Caco-2 (cell line): ENCODE results near the gene CD40LG. TPM values are rescaled to one million over a fixed set of nuclear protein-coding genes. Genes with fewer than 3 reads are reported as not detected.

ENCODE experiments used
- BruUV-seq: library from RNA; stranded (reverse); fragments of 400-500 nt; replicated peaks from 2 replicates; lab custom pipeline; 2021; lab: Mats Ljungman, UMichigan
- CTCF ChIA-PET: fragments of 300-600 bp; sonication (Branson Sonifier 250); formaldehyde crosslinking; loops from one replicate; lab custom pipeline; 2022; ENCODE audit warnings: antibody characterized with exemption; lab: Charles Lee
- POLR2A ChIA-PET: fragments of 300-600 bp; sonication (Branson Sonifier 250); formaldehyde crosslinking; loops from one replicate; lab custom pipeline; 2022; ENCODE audit warnings: antibody characterized with exemption; lab: Charles Lee
- DNase-seq, 2 experiments: peaks; one replicate each; pipeline versions ENCODE4 v3.0.0 to v3.0.0-alpha.2; 2020 to 2022
- H3K27me3 ChIP-seq: replicated peaks from 2 replicates; pipeline ENCODE4 v1.6.0; 2011; ENCODE audit warnings: low read length; ENCODE audit not compliant: control insufficient read depth, insufficient read depth
- H3K36me3 ChIP-seq: 2 replicates; pipeline ENCODE4 v1.5.1; 2011; ENCODE audit warnings: low read length; ENCODE audit not compliant: control insufficient read depth, insufficient read depth
- H3K4me1 ChIP-seq: fragments of 250-450 bp; sonication (Bioruptor Pico); 2 replicates; pipeline ENCODE4 v1.5.1; 2020; ENCODE audit warnings: mild to moderate bottlenecking
- H3K4me3 ChIP-seq: 2 replicates; pipeline ENCODE4 v1.5.1; 2011; ENCODE audit warnings: low read depth, mild to moderate bottlenecking, control low read depth, low read length
- H3K9me3 ChIP-seq: fragments of 250-450 bp; sonication (Bioruptor Pico); 2 replicates; pipeline ENCODE4 v1.5.1; 2020; ENCODE audit warnings: mild to moderate bottlenecking, moderate library complexity
- H3K27ac Mint-ChIP-seq: one replicate; pipeline ENCODE4 v1.8.0; 2022; ENCODE audit warnings: mixed read lengths; ENCODE audit not compliant: unreplicated experiment
- H3K27me3 Mint-ChIP-seq: one replicate; pipeline ENCODE4 v1.8.0; 2022; ENCODE audit warnings: mixed read lengths; ENCODE audit not compliant: insufficient read depth, unreplicated experiment
- H3K36me3 Mint-ChIP-seq: one replicate; pipeline ENCODE4 v1.8.0; 2022; ENCODE audit warnings: mild to moderate bottlenecking, mixed read lengths; ENCODE audit not compliant: insufficient read depth, unreplicated experiment
- H3K4me1 Mint-ChIP-seq: one replicate; pipeline ENCODE4 v1.8.0; 2022; ENCODE audit warnings: low read depth, mixed read lengths; ENCODE audit not compliant: unreplicated experiment
- H3K4me3 Mint-ChIP-seq: one replicate; pipeline ENCODE4 v1.8.0; 2022; ENCODE audit warnings: mild to moderate bottlenecking, moderate library complexity, mixed read lengths; ENCODE audit not compliant: unreplicated experiment
- H3K9me3 Mint-ChIP-seq: one replicate; pipeline ENCODE4 v1.8.0; 2022; ENCODE audit warnings: mixed read lengths; ENCODE audit not compliant: unreplicated experiment
- CTCF ChIP-seq, 2 experiments: fragments of 200-600 bp in 1 of 2; IDR thresholded peaks; 1 replicate in 1 of 2; 2 replicates in 1 of 2; pipeline versions ENCODE4 v1.5.1 to v1.8.0; 2011 to 2022; ENCODE audit warnings: antibody characterized with exemption in 1 of 2, control low read depth in 1 of 2, inconsistent platforms in 1 of 2, low read depth in 1 of 2, low read length in 1 of 2, mild to moderate bottlenecking in 1 of 2, moderate library complexity in 1 of 2; ENCODE audit not compliant: insufficient read depth in 1 of 2, severe bottlenecking in 1 of 2, unreplicated experiment in 1 of 2
- intact Hi-C: fragments of 100-400 bp; cut with micrococcal nuclease; formaldehyde crosslinking; loops from one replicate; pipeline ENCODE4 v1.10.0; 2022; ENCODE audit not compliant: unreplicated experiment
- total RNA-seq: library from RNA; stranded (reverse); gene quantifications from 2 replicates; pipeline ENCODE4 v1.2.3, GENCODE V29; 2022

Gene CD40LG
- total RNA-seq, 1 experiment from 2014 or later = not detected

- Mint-ChIP-seq H3K4me3 (no peak overlapping the region), H3K4me1 (no peaks in the 10 kb centered on the region), H3K9me3 (no peaks in the 10 kb centered on the region), H3K36me3 (no peaks in the 10 kb centered on the region), H3K27me3 (peaks cover 7% of the 10 kb centered on the region), H3K27ac (no peak overlapping the region)
- Histone ChIP-seq H3K27me3 (no peaks in the 10 kb centered on the region), H3K4me3 (no peak overlapping the region), H3K9me3 (no peaks in the 10 kb centered on the region), H3K4me1 (no peaks in the 10 kb centered on the region), H3K36me3 (no peaks in the 10 kb centered on the region)
- no peak for DNase-seq
- no peak for TF ChIP-seq CTCF (IDR thresholded peaks at IDR 0.05; ENCODE audit: insufficient read depth in 1 of 2, low read depth in 1 of 2, low read length in 1 of 2, severe bottlenecking in 1 of 2, unreplicated experiment in 1 of 2)
- intact Hi-C loops = no loop called here
- CTCF ChIA-PET = no interaction called here
- BruUV-seq = no TSS peak
- POLR2A ChIA-PET = no interaction called here
These were observed 28.0 kb upstream of the CD40LG start for GRCh38 chrX:136619899-136620505.

GRCh38 chrX:136620780-136621179 is 27.2 kb upstream of the CD40LG start:
- Mint-ChIP-seq H3K36me3 (no peaks in the 10 kb centered on the region), H3K9me3 (no peaks in the 10 kb centered on the region), H3K27me3 (peaks cover 7% of the 10 kb centered on the region), H3K4me3 (no peak overlapping the region), H3K27ac (no peak overlapping the region), H3K4me1 (no peaks in the 10 kb centered on the region)
- intact Hi-C loops = no loop called here
- ChIA-PET CTCF (no interaction called here), POLR2A (no interaction called here)
- BruUV-seq = no TSS peak
- Histone ChIP-seq H3K36me3 (no peaks in the 10 kb centered on the region), H3K27me3 (no peaks in the 10 kb centered on the region), H3K4me3 (no peak overlapping the region), H3K4me1 (no peaks in the 10 kb centered on the region), H3K9me3 (no peaks in the 10 kb centered on the region)
- TF ChIP-seq CTCF (IDR thresholded peaks at IDR 0.05; ENCODE audit: insufficient read depth in 1 of 2, low read depth in 1 of 2, low read length in 1 of 2, severe bottlenecking in 1 of 2, unreplicated experiment in 1 of 2) = no peak
- DNase-seq = no peak

- no peaks in the 10 kb centered on the region for H3K9me3 Mint-ChIP-seq
- no peak overlapping the region for H3K4me3 Mint-ChIP-seq
These were observed 25.4 kb upstream of the CD40LG start for GRCh38 chrX:136622568-136622967.

More at GRCh38 chrX:136622568-136622967, 25.4 kb upstream of the CD40LG start:
- no peaks in the 10 kb centered on the region for H3K4me1 Mint-ChIP-seq
- Histone ChIP-seq H3K4me1 (no peaks in the 10 kb centered on the region), H3K4me3 (no peak overlapping the region), H3K9me3 (no peaks in the 10 kb centered on the region), H3K27me3 (no peaks in the 10 kb centered on the region), H3K36me3 (no peaks in the 10 kb centered on the region)
- POLR2A ChIA-PET = no interaction called here
- no peak overlapping the region for H3K27ac Mint-ChIP-seq
- TF ChIP-seq CTCF (IDR thresholded peaks at IDR 0.05; ENCODE audit: insufficient read depth in 1 of 2, low read depth in 1 of 2, low read length in 1 of 2, severe bottlenecking in 1 of 2, unreplicated experiment in 1 of 2) = no peak
- peaks cover 7% of the 10 kb centered on the region for H3K27me3 Mint-ChIP-seq
- H3K36me3 Mint-ChIP-seq = no peaks in the 10 kb centered on the region
- DNase-seq = no peak
- no TSS peak for BruUV-seq
- intact Hi-C loops = no loop called here
- CTCF ChIA-PET = no interaction called here
